ENCODE results near the gene PXDC1. TPM values are rescaled to one million over a fixed set of nuclear protein-coding genes. Genes with fewer than 3 reads are reported as not detected.
A peak's percentile ranks its signal among the peaks of the same experiment; 100 is the strongest.

PXDC1 gene
- total and polyA plus RNA-seq, 2 donors (not counting 3 experiments of a cell fraction or from before 2014, with no cell fraction given): 60.9 to 121 TPM

DNA sequence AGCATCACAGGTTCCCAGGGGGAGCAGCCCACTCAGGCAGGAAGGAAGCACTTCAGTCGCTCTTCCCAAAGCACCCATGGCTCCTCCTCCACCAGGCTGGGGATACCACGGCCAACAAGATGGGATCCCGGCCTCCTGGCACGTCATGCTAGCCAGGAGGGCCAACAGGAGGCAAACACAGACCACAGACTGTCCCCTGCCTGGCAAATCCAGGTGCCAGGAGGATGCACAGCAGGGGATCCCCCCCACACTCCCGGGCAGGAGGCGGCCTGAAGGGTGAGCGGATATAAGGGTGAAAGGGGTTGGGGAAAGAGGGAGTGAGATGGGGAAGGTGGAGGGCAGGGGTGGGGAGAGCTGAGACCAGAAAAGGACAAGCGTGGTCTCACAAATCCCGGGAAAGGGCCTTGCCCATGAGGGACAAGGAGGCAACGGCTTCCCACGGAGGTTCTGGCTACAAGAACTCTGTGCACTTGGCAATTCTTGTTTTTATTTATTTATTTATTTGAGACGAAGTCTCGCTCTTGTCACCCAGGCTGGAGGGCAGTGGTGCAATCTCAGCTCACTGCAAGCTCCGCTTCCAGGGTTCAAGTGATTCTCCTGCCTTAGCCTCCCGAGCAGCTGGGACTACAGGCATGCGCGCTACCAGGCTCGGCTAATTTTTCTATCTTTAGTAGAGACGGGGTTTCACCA, 7.2 kb downstream of the PXDC1 start:
- H3K27ac ChIP-seq (ENCODE audit: insufficient read depth, low read depth, low read length): peak overlapping the region; percentile 74
- FAIRE-seq: peak; percentile 4
- no peak overlapping the region for H3K4me3 ChIP-seq (replicated peaks in 1 of 3; ENCODE audit: insufficient read depth in 1 of 3, low read depth in 1 of 3, low read length in 3 of 3)
- dilution Hi-C loops (cut with MboI; ENCODE audit: extremely low pct_ligation_motif_present, low sequenced_read_pairs): no loop called here
- H3K79me2 ChIP-seq (ENCODE audit: control insufficient read depth, insufficient read depth, low read length): peaks cover 100% of the 10 kb centered on the region
- intact Hi-C loops (cut with micrococcal nuclease): loop anchor here (10.0 kb wide), 1 partner anchor 390 kb away; the partner anchor contains the start of gene ECI2
- peaks cover 8% of the 10 kb centered on the region for H4K20me1 ChIP-seq (replicated peaks; ENCODE audit: control insufficient read depth, extremely low read depth, insufficient read depth, low read length)
- peak; percentile 42 for DNase-seq (ENCODE audit: low read depth, low spot score)
- no peak overlapping the region for H2AFZ ChIP-seq (ENCODE audit: low read depth, low read length)
- no peaks in the 10 kb centered on the region for H3K27me3 ChIP-seq (ENCODE audit: control insufficient read depth in 2 of 2, insufficient read depth in 2 of 2, low read length in 2 of 2)
- peaks cover 91% of the 10 kb centered on the region for H3K4me1 ChIP-seq (ENCODE audit: control insufficient read depth, extremely low read depth, insufficient read depth, low read length)
- ChIA-PET POLR2A (interaction anchor here (0.8 to 2.1 kb wide), 3 partner anchors 81 to 143 kb away, joined by 3 to 9 read pairs (median 7); no protein-coding TSS in a partner anchor), CTCF (interaction anchor here (1.2 to 5.8 kb wide), 12 partner anchors 81 to 463 kb away, joined by 3 to 72 read pairs (median 15); partner anchors contain the start of gene FAM50B)
- BruUV-seq (replicated peaks): no TSS peak
- H3K36me3 ChIP-seq (ENCODE audit: control insufficient read depth in 2 of 2, extremely low read depth in 1 of 2, insufficient read depth in 2 of 2, low read length in 2 of 2): peaks cover 3 to 25% of the 10 kb centered on the region in 2 experiments
- H3K4me2 ChIP-seq (ENCODE audit: insufficient read depth, low read length): peak overlapping the region; percentile 68
- H3K9me1 ChIP-seq (replicated peaks; ENCODE audit: control insufficient read depth, extremely low read depth, insufficient read depth, low read length): no peaks in the 10 kb centered on the region
- TF ChIP-seq POLR2AphosphoS5 (IDR thresholded peaks at IDR 0.05; ENCODE audit: insufficient read depth, low read depth, low read length) (no peak), FOS (IDR thresholded peaks at IDR 0.05; ENCODE audit: borderline replicate concordance, insufficient read depth, low read length) (no peak), GATA2 (IDR thresholded peaks at IDR 0.05; ENCODE audit: insufficient read depth, insufficient read length, low read depth, low read length) (no peak), POLR2A (IDR thresholded peaks at IDR 0.05; ENCODE audit: low read depth, low read length) (no peak), MYC (IDR thresholded peaks at IDR 0.05; ENCODE audit: low read depth, low read length) (no peak), EZH2 (IDR thresholded peaks at IDR 0.05; ENCODE audit: borderline replicate concordance, low read depth, low read length, severe bottlenecking) (no peak), JUN (IDR thresholded peaks at IDR 0.05; ENCODE audit: borderline replicate concordance, insufficient read depth, insufficient read length, low read depth) (no peak)
- TF ChIP-seq, protein P1, sequence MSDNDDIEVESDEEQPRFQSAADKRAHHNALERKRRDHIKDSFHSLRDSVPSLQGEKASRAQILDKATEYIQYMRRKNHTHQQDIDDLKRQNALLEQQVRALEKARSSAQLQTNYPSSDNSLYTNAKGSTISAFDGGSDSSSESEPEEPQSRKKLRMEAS (IDR thresholded peaks at IDR 0.05; ENCODE audit: insufficient read depth, insufficient read length): no peak
- TF ChIP-seq, protein P2, sequence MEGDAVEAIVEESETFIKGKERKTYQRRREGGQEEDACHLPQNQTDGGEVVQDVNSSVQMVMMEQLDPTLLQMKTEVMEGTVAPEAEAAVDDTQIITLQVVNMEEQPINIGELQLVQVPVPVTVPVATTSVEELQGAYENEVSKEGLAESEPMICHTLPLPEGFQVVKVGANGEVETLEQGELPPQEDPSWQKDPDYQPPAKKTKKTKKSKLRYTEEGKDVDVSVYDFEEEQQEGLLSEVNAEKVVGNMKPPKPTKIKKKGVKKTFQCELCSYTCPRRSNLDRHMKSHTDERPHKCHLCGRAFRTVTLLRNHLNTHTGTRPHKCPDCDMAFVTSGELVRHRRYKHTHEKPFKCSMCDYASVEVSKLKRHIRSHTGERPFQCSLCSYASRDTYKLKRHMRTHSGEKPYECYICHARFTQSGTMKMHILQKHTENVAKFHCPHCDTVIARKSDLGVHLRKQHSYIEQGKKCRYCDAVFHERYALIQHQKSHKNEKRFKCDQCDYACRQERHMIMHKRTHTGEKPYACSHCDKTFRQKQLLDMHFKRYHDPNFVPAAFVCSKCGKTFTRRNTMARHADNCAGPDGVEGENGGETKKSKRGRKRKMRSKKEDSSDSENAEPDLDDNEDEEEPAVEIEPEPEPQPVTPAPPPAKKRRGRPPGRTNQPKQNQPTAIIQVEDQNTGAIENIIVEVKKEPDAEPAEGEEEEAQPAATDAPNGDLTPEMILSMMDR (IDR thresholded peaks at IDR 0.05; ENCODE audit: extremely low read depth in 1 of 2, insufficient read depth in 1 of 2, low read depth in 1 of 2, low read length in 2 of 2): no peak
- peak overlapping the region; percentile 5 for H3K9ac ChIP-seq (replicated peaks; ENCODE audit: extremely low read depth, insufficient read depth, low read length)
- no peaks in the 10 kb centered on the region for H3K9me3 ChIP-seq (replicated peaks; ENCODE audit: control insufficient read depth, insufficient read depth, low read length)

All from endothelial cell of umbilical vein (primary cell).